Measurements from ENCODE around the gene HELZ.

DNA sequence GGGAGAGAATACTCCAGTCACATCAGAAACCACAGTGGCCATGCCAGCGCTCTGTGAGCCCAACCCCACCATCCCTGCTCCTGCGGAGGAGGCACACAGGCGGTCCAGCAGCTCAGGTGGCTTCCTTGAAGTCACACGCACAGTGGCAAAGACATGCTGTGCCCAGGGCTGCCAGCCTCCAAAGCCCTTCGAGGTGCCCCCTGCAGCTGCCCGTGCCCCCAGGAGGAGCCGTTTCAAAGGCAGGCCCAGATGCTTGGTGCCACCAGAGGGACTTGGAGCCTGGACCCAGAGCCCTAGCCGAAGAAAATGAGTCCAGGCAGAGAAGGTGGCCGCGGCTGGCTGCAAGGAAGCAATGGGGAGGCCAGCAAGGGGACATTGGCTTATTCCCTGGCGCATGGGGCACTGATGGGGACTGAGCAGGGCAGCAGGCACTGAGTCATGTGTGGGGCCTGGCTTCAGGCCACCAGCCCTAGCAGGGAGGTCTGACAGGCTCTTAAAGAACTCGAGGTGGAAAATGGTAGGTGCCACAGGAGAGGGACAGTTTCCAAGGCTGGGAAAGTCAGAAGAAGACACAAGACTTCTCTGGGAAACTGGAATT lies 217.9 kb downstream of the HELZ start:
- TF ChIP-seq CHD2 (IDR thresholded peaks at IDR 0.05; ENCODE audit: low read length, partially characterized antibody) = no peak
- TF ChIP-seq, protein P1, sequence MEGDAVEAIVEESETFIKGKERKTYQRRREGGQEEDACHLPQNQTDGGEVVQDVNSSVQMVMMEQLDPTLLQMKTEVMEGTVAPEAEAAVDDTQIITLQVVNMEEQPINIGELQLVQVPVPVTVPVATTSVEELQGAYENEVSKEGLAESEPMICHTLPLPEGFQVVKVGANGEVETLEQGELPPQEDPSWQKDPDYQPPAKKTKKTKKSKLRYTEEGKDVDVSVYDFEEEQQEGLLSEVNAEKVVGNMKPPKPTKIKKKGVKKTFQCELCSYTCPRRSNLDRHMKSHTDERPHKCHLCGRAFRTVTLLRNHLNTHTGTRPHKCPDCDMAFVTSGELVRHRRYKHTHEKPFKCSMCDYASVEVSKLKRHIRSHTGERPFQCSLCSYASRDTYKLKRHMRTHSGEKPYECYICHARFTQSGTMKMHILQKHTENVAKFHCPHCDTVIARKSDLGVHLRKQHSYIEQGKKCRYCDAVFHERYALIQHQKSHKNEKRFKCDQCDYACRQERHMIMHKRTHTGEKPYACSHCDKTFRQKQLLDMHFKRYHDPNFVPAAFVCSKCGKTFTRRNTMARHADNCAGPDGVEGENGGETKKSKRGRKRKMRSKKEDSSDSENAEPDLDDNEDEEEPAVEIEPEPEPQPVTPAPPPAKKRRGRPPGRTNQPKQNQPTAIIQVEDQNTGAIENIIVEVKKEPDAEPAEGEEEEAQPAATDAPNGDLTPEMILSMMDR (IDR thresholded peaks at IDR 0.05) = no peak
- TF ChIP-seq POLR2A (IDR thresholded peaks at IDR 0.05; ENCODE audit: low read length) = no peak
- no peak for TF ChIP-seq RAD21 (conservative IDR thresholded peaks at IDR 0.05 in 1 of 2, IDR thresholded peaks at IDR 0.05 in 1 of 2)
- no peak for TF ChIP-seq FOSL2 (IDR thresholded peaks at IDR 0.05)
- TF ChIP-seq FOSL2 (CRISPR knock-in tag; IDR thresholded peaks at IDR 0.05) = no peak
- TF ChIP-seq NFE2L2 (conservative IDR thresholded peaks at IDR 0.05; ENCODE audit: low read length) = no peak
- TF ChIP-seq ZFP36 (IDR thresholded peaks at IDR 0.05; ENCODE audit: borderline replicate concordance, partially characterized antibody) = no peak
- no peak for TF ChIP-seq EP300 (IDR thresholded peaks at IDR 0.05)
